Upper lobe of right lung (tissue), 1 donor: ENCODE measurements around the gene PFDN1. TPM values are rescaled to one million over a fixed set of nuclear protein-coding genes. Genes with fewer than 3 reads are reported as not detected.

Experiments used
- ATAC-seq: fragments of 200-7000 bp; cut with Tn5 transposase; one replicate; pipeline ENCODE4 v1.9.1; 2020; ENCODE audit warnings: mild to moderate bottlenecking, moderate library complexity
- DNase-seq: peaks from one replicate; pipeline ENCODE4 v3.0.0-alpha.2; 2020
- H3K27ac ChIP-seq: fragments of 200-600 bp; one replicate; pipeline ENCODE4 v1.8.0; 2022
- H3K27me3 ChIP-seq: fragments of 200-600 bp; one replicate; pipeline ENCODE4 v1.8.0; 2022; ENCODE audit warnings: mild to moderate bottlenecking
- H3K36me3 ChIP-seq: fragments of 200-600 bp; one replicate; pipeline ENCODE4 v1.8.0; 2022
- H3K4me1 ChIP-seq: fragments of 200-600 bp; one replicate; pipeline ENCODE4 v1.8.0; 2022
- H3K4me3 ChIP-seq: fragments of 200-600 bp; one replicate; pipeline ENCODE4 v1.8.0; 2022; ENCODE audit warnings: mild to moderate bottlenecking
- H3K9me3 ChIP-seq: fragments of 200-600 bp; one replicate; pipeline ENCODE4 v1.8.0; 2022
- CTCF ChIP-seq: fragments of 200-600 bp; IDR thresholded peaks from one replicate; pipeline ENCODE4 v1.8.0; 2022; ENCODE audit warnings: antibody characterized with exemption
- intact Hi-C: fragments of 100-400 bp; cut with DNase I; formaldehyde crosslinking; loops from one replicate; pipeline ENCODE4 v1.11.0; 2022
- total RNA-seq: library from RNA; stranded (reverse); fragmentation: NEBNext Ultra II Directional; extraction: Animal tissue kit (Norgen Biotek cat#: 25700); gene quantifications from one replicate; pipeline ENCODE4 v1.2.1, GENCODE V29; 2021
- donor health status: DM: no; HTN: yes; CAD: no; lungs with severe emphysema.

Gene PFDN1
- total RNA-seq, 1 donor from 2014 or later, result 54.0 TPM

- no peaks in the 10 kb centered on the region for H3K36me3 ChIP-seq
- ATAC-seq (no peak), DNase-seq (no peak)
- no peaks in the 10 kb centered on the region for H3K9me3 ChIP-seq
- intact Hi-C loops, result no loop called here
- no peak overlapping the region for H3K4me3 ChIP-seq
- H3K27ac ChIP-seq, result no peak overlapping the region
- no peak for TF ChIP-seq CTCF
- H3K4me1 ChIP-seq, result peaks cover 7% of the 10 kb centered on the region
- H3K27me3 ChIP-seq, result no peaks in the 10 kb centered on the region
These were observed 94.8 kb downstream of the PFDN1 start for GRCh38 chr5:140208065-140208464.

GRCh38 chr5:140207250-140207964 is 95.5 kb downstream of the PFDN1 start:
- no peak for DNase-seq
- no peaks in the 10 kb centered on the region for H3K9me3 ChIP-seq
- peak; percentile 80 for ATAC-seq
- H3K27ac ChIP-seq, result no peak overlapping the region
- no peak for TF ChIP-seq CTCF
- H3K36me3 ChIP-seq, result no peaks in the 10 kb centered on the region
- H3K4me1 ChIP-seq, result peaks cover 7% of the 10 kb centered on the region
- no peaks in the 10 kb centered on the region for H3K27me3 ChIP-seq
- intact Hi-C loops, result no loop called here
- H3K4me3 ChIP-seq, result no peak overlapping the region

- no peak overlapping the region for H3K4me3 ChIP-seq
- no peaks in the 10 kb centered on the region for H3K9me3 ChIP-seq
- H3K4me1 ChIP-seq, result peaks cover 7% of the 10 kb centered on the region
- no peaks in the 10 kb centered on the region for H3K36me3 ChIP-seq
- H3K27ac ChIP-seq, result no peak overlapping the region
- no peak for TF ChIP-seq CTCF
- ATAC-seq (no peak), DNase-seq (no peak)
- H3K27me3 ChIP-seq, result no peaks in the 10 kb centered on the region
- intact Hi-C loops, result no loop called here
These were observed 96.9 kb downstream of the PFDN1 start for GRCh38 chr5:140205952-140206351.

GRCh38 chr5:140205216-140205615 is 97.7 kb downstream of the PFDN1 start:
- Histone ChIP-seq H3K9me3 (no peaks in the 10 kb centered on the region), H3K4me1 (peaks cover 7% of the 10 kb centered on the region), H3K27me3 (no peaks in the 10 kb centered on the region), H3K4me3 (no peak overlapping the region), H3K36me3 (no peaks in the 10 kb centered on the region), H3K27ac (no peak overlapping the region)
- ATAC-seq, result no peak
- DNase-seq, result no peak
- intact Hi-C loops, result no loop called here
- no peak for TF ChIP-seq CTCF

- ATAC-seq, result no peak
- no peak overlapping the region for H3K27ac ChIP-seq
These were observed 100.3 kb downstream of the PFDN1 start for GRCh38 chr5:140202610-140203009.

More at GRCh38 chr5:140202610-140203009, 100.3 kb downstream of the PFDN1 start:
- no peak for DNase-seq
- Histone ChIP-seq H3K4me3 (no peak overlapping the region), H3K9me3 (no peaks in the 10 kb centered on the region), H3K4me1 (peaks cover 6% of the 10 kb centered on the region), H3K36me3 (no peaks in the 10 kb centered on the region), H3K27me3 (no peaks in the 10 kb centered on the region)
- intact Hi-C loops, result no loop called here
- no peak for TF ChIP-seq CTCF
